B cell (primary cell): Measurements from ENCODE around the gene AK1. TPM values are rescaled to one million over a fixed set of nuclear protein-coding genes. Genes with fewer than 3 reads are reported as not detected.

Source experiments
- ATAC-seq: fragments of 200-7000 bp; cut with Tn5 transposase; one replicate; pipeline ENCODE4 v1.10.0; 2021; ENCODE audit warnings: low read depth, mild to moderate bottlenecking, moderate number of reproducible peaks, moderate library complexity
- CTCF ChIA-PET: fragments of 350-600 bp; sonication (Branson Sonifier 250); formaldehyde crosslinking; loops from one replicate; lab custom pipeline; 2021; ENCODE audit warnings: antibody characterized with exemption, inconsistent platforms; lab: Charles Lee
- POLR2A ChIA-PET: fragments of 350-600 bp; sonication (Branson Sonifier 250); formaldehyde crosslinking; loops from one replicate; lab custom pipeline; 2021; ENCODE audit warnings: antibody characterized with exemption; lab: Charles Lee
- DNase-seq: peaks from one replicate; pipeline ENCODE4 v3.0.0; 2013
- H2AFZ ChIP-seq: 2 replicates; pipeline ENCODE4 v1.6.1; 2012; ENCODE audit warnings: mild to moderate bottlenecking, low read depth, low read length; ENCODE audit not compliant: insufficient read depth, poor library complexity, severe bottlenecking
- H3K27ac ChIP-seq, 2 donors: 1 replicate in 1 of 2; 2 replicates in 1 of 2; pipeline ENCODE4 v1.5.1; 2012 to 2013; ENCODE audit warnings: low read length in 2 of 2, mild to moderate bottlenecking in 2 of 2, moderate library complexity in 1 of 2
- H3K27me3 ChIP-seq, 4 experiments: fragments of 200-600 bp in 1 of 4; sonication (generic) in 1 of 4; replicated peaks in 1 of 4; 1 replicate in 2 of 4; 2 replicates in 2 of 4; pipeline versions ENCODE4 v1.6.1 to v1.7.0; 2013 to 2016; ENCODE audit warnings: low read length in 3 of 4, mild to moderate bottlenecking in 2 of 4, mixed read lengths in 1 of 4, moderate library complexity in 1 of 4; ENCODE audit not compliant: insufficient read depth in 4 of 4, control insufficient read depth in 3 of 4; ENCODE audit errors: control extremely low read depth in 1 of 4
- H3K36me3 ChIP-seq, 2 experiments: replicated peaks in 1 of 2; 1 replicate in 1 of 2; 2 replicates in 1 of 2; pipeline versions ENCODE4 v1.6.1 to v1.7.1; 2013; ENCODE audit warnings: low read length in 1 of 2; ENCODE audit not compliant: insufficient read depth in 2 of 2, control insufficient read depth in 1 of 2; ENCODE audit errors: control extremely low read depth in 1 of 2, extremely low read depth in 1 of 2
- H3K4me1 ChIP-seq, 2 donors: fragments of 200-600 bp in 1 of 2; sonication (generic) in 1 of 2; 1 replicate in 1 of 2; 2 replicates in 1 of 2; pipeline versions ENCODE4 v1.5.1 to v1.6.1; 2013 to 2017; ENCODE audit warnings: low read length in 2 of 2; ENCODE audit not compliant: control insufficient read depth in 2 of 2, insufficient read depth in 2 of 2
- H3K4me2 ChIP-seq: replicated peaks from 2 replicates; pipeline ENCODE3; 2012; ENCODE audit warnings: mild to moderate bottlenecking, low read depth, low read length; ENCODE audit not compliant: poor library complexity, severe bottlenecking
- H3K4me3 ChIP-seq, 5 experiments: fragments of 200-600 bp in 1 of 5; sonication (generic) in 1 of 5; 1 replicate in 3 of 5; 2 replicates in 2 of 5; pipeline versions ENCODE4 v1.5.1 to v1.7.0; 2011 to 2016; ENCODE audit warnings: low read length in 4 of 5, mild to moderate bottlenecking in 4 of 5, low read depth in 2 of 5, control low read depth in 1 of 5, moderate library complexity in 1 of 5; ENCODE audit not compliant: insufficient read depth in 1 of 5; ENCODE audit errors: control extremely low read depth in 1 of 5, extremely low read depth in 1 of 5
- H3K79me2 ChIP-seq: fragments of 200-600 bp; sonication (generic); one replicate; pipeline ENCODE4 v1.6.0; 2016; ENCODE audit warnings: low read length; ENCODE audit not compliant: control insufficient read depth, insufficient read depth
- H3K9ac ChIP-seq: fragments of 200-600 bp; sonication (generic); 2 replicates; pipeline ENCODE4 v1.6.1; 2017; ENCODE audit warnings: mild to moderate bottlenecking, low read length, moderate library complexity
- H3K9me3 ChIP-seq, 3 donors: one replicate each; pipeline versions ENCODE4 v1.6.1 to v1.7.1; 2013; ENCODE audit warnings: low read length in 2 of 3; ENCODE audit not compliant: control insufficient read depth in 2 of 3, insufficient read depth in 1 of 3; ENCODE audit errors: control extremely low read depth in 1 of 3
- H4K20me1 ChIP-seq: 2 replicates; pipeline ENCODE4 v1.6.0; 2012; ENCODE audit warnings: mild to moderate bottlenecking, low read length; ENCODE audit not compliant: insufficient read depth, control insufficient read depth, poor library complexity, severe bottlenecking
- H3K27ac Mint-ChIP-seq: one replicate; pipeline ENCODE4 v1.8.0; 2021; ENCODE audit warnings: mixed read lengths
- H3K27me3 Mint-ChIP-seq: one replicate; pipeline ENCODE4 v1.8.0; 2021; ENCODE audit warnings: mixed read lengths
- H3K4me1 Mint-ChIP-seq: one replicate; pipeline ENCODE4 v1.8.0; 2021; ENCODE audit warnings: mixed read lengths
- H3K4me3 Mint-ChIP-seq: one replicate; pipeline ENCODE4 v1.8.0; 2021; ENCODE audit warnings: mixed read lengths
- H3K9me3 Mint-ChIP-seq: one replicate; pipeline ENCODE4 v1.8.0; 2022; ENCODE audit warnings: mixed read lengths; ENCODE audit not compliant: insufficient read depth
- EZH2 ChIP-seq: IDR thresholded peaks from 2 replicates; pipeline ENCODE4 v1.6.1; 2012; ENCODE audit warnings: borderline replicate concordance, low read depth, mild to moderate bottlenecking, moderate library complexity, low read length; ENCODE audit not compliant: insufficient read depth, poor library complexity, severe bottlenecking
- WGBS: methylation state at CpG from one replicate; pipeline ENCODE4 v1.1.5; 2013; ENCODE audit warnings: missing lambda C conversion rate; ENCODE audit not compliant: insufficient coverage; 5-methylcytosine and 5-hydroxymethylcytosine counted together
- intact Hi-C: fragments of 100-400 bp; cut with micrococcal nuclease; formaldehyde crosslinking; loops from one replicate; pipeline ENCODE4 v1.10.0; 2022
- polyA plus RNA-seq: library from polyadenylated mRNA; depleted of rRNA; stranded (reverse); fragments of >200 nt; gene quantifications from 2 replicates; pipeline ENCODE4 v1.2.3, GENCODE V29; 2012
- total RNA-seq, 2 donors: library from RNA; stranded (reverse); fragments of 120-200 nt in 1 of 2; gene quantifications; 1 replicate in 1 of 2; 2 replicates in 1 of 2; pipeline versions ENCODE4 v1.2.3 to v1.2.4, GENCODE V29; 2013 to 2022
- TF ChIP-seq, protein P1 (sequence below): fragments of 200-600 bp; IDR thresholded peaks from one replicate; pipeline ENCODE4 v1.8.0; 2022; ENCODE audit warnings: antibody characterized with exemption, mild to moderate bottlenecking

AK1 gene
- total and polyA plus RNA-seq, 2 donors (not counting 1 experiment from before 2014, with no cell fraction given): 28.0 to 31.8 TPM

GRCh38 chr9:127844821-127845359 lies 32.6 kb downstream of the AK1 start:
- ChIA-PET CTCF (interaction anchor here (1.0 kb wide), 1 partner anchor 24 kb away, joined by 4 read pairs; no protein-coding TSS in a partner anchor), POLR2A (no interaction called here)
- Histone ChIP-seq H3K36me3 (no peaks in the 10 kb centered on the region), H3K4me1 (no peaks in the 10 kb centered on the region), H3K4me3 (no peak overlapping the region), H3K27me3 (no peaks in the 10 kb centered on the region), H2AFZ (no peak overlapping the region), H3K79me2 (peaks cover 4% of the 10 kb centered on the region), H3K9ac (no peak overlapping the region), H3K9me3 (peaks cover 0 to 19% (median 11%) of the 10 kb centered on the region in 3 donors), H4K20me1 (no peaks in the 10 kb centered on the region), H3K4me2 (no peak overlapping the region), H3K27ac (no peak overlapping the region)
- intact Hi-C loops: no loop called here
- 96% methylated on average over 14 of the region's 16 CpGs for WGBS
- DNase-seq (no peak), ATAC-seq (no peak)
- no peak overlapping the region for H3K27ac Mint-ChIP-seq
- TF ChIP-seq, protein P1, sequence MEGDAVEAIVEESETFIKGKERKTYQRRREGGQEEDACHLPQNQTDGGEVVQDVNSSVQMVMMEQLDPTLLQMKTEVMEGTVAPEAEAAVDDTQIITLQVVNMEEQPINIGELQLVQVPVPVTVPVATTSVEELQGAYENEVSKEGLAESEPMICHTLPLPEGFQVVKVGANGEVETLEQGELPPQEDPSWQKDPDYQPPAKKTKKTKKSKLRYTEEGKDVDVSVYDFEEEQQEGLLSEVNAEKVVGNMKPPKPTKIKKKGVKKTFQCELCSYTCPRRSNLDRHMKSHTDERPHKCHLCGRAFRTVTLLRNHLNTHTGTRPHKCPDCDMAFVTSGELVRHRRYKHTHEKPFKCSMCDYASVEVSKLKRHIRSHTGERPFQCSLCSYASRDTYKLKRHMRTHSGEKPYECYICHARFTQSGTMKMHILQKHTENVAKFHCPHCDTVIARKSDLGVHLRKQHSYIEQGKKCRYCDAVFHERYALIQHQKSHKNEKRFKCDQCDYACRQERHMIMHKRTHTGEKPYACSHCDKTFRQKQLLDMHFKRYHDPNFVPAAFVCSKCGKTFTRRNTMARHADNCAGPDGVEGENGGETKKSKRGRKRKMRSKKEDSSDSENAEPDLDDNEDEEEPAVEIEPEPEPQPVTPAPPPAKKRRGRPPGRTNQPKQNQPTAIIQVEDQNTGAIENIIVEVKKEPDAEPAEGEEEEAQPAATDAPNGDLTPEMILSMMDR: no peak
- TF ChIP-seq EZH2: no peak
- peaks cover 10% of the 10 kb centered on the region for H3K9me3 Mint-ChIP-seq
- no peak overlapping the region for H3K4me3 Mint-ChIP-seq
- no peaks in the 10 kb centered on the region for H3K27me3 Mint-ChIP-seq
- no peaks in the 10 kb centered on the region for H3K4me1 Mint-ChIP-seq

DNA sequence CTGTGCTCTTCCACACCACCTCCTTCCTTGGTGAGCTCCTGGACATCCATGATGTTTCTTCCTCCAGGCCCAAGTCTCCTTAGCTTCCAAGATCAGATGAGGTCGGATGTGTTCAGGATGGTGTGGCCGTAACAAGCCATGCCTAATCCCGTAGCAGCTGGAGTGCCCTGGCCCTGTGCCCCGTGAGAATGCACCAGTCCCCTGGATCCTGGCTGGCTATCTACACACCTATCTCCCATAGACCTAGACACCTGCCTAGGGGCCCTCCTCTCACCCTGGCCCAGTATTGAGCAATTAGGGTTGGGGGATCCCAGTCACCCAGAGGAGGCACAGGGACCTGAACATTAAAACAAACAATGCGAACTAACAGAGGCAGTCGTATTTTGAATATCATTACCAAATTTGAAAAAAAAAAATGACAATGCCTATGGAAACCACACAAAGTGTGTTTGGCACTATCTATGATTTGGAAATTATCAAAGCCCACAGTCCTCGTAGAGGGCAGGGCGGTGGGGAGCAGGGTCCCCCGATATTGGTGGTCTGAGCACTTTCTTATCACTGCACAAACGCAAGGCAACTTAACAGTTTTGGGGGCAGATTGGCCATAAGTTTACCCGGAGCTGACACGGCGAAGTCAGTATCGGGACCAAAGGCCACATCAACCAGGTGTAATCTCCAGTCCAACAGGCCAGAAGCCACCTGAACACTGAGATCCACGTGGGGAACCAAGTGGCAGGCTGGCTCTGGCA lies 36.2 kb downstream of the AK1 start:
- H3K4me1 Mint-ChIP-seq: no peaks in the 10 kb centered on the region
- TF ChIP-seq EZH2: no peak
- TF ChIP-seq, protein P1: no peak
- Histone ChIP-seq H4K20me1 (no peaks in the 10 kb centered on the region), H3K4me2 (no peak overlapping the region), H3K27me3 (no peaks in the 10 kb centered on the region), H3K27ac (no peak overlapping the region), H3K4me1 (peaks cover under 1 to 4% of the 10 kb centered on the region in 2 donors), H3K4me3 (no peak overlapping the region), H2AFZ (no peak overlapping the region), H3K9me3 (no peaks in the 10 kb centered on the region), H3K36me3 (no peaks in the 10 kb centered on the region), H3K79me2 (peaks cover 4% of the 10 kb centered on the region), H3K9ac (no peak overlapping the region)
- intact Hi-C loops: no loop called here
- POLR2A ChIA-PET: no interaction called here
- WGBS: 98% methylated on average over 13 of the region's 15 CpGs
- DNase-seq (no peak), ATAC-seq (no peak)
- H3K4me3 Mint-ChIP-seq: no peak overlapping the region
- no peaks in the 10 kb centered on the region for H3K9me3 Mint-ChIP-seq
- H3K27ac Mint-ChIP-seq: no peak overlapping the region
- CTCF ChIA-PET: interaction anchor here (0.5 to 1.4 kb wide), 3 partner anchors 9 to 29 kb away, joined by 3 to 4 read pairs (median 3); no protein-coding TSS in a partner anchor
- no peaks in the 10 kb centered on the region for H3K27me3 Mint-ChIP-seq
